Tibial nerve (tissue), 4 donors: Measurements from ENCODE around the gene SGK1. TPM values are rescaled to one million over a fixed set of nuclear protein-coding genes. Genes with fewer than 3 reads are reported as not detected.
"Not testable (repeated sequence)": the region's sequence is repeated elsewhere in the genome, so short reads cannot be mapped to it uniquely, and the experiment has no call there.

Experiments
- DNase-seq, 2 donors: peaks; one replicate each; pipeline ENCODE4 v3.0.0-alpha.2; 2019; ENCODE audit warnings: low spot score in 2 of 2
- H3K27ac ChIP-seq, 4 donors: fragments of 200-600 bp; sonication (generic) in 3 of 4; one replicate each; pipeline ENCODE4 v1.5.1; 2017 to 2019; ENCODE audit warnings: mild to moderate bottlenecking in 1 of 4
- H3K27me3 ChIP-seq, 2 donors: fragments of 200-600 bp; sonication (generic) in 1 of 2; one replicate each; pipeline versions ENCODE4 v1.5.1 to v1.6.0; 2017 to 2019
- H3K36me3 ChIP-seq, 3 donors: fragments of 200-600 bp; sonication (generic); one replicate each; pipeline ENCODE4 v1.5.1; 2018 to 2019
- H3K4me1 ChIP-seq, 4 donors: fragments of 200-600 bp; sonication (generic) in 3 of 4; one replicate each; pipeline ENCODE4 v1.5.1; 2017 to 2019
- H3K4me3 ChIP-seq, 4 donors: fragments of 200-600 bp; sonication (generic) in 3 of 4; one replicate each; pipeline ENCODE4 v1.5.1; 2017 to 2019; ENCODE audit warnings: mild to moderate bottlenecking in 1 of 4, moderate library complexity in 1 of 4
- H3K9me3 ChIP-seq, 4 donors: fragments of 200-600 bp; sonication (generic) in 3 of 4; one replicate each; pipeline ENCODE4 v1.5.1; 2017 to 2019
- EP300 ChIP-seq, 2 donors: sonication (generic); formaldehyde crosslinking; IDR thresholded peaks; one replicate each; pipeline ENCODE4 v1.6.1; 2017; ENCODE audit warnings: antibody characterized with exemption in 2 of 2, mild to moderate bottlenecking in 1 of 2
- POLR2A ChIP-seq, 2 donors: fragments of 450-650 bp; IDR thresholded peaks; one replicate each; pipeline ENCODE4 v1.6.1; 2017; ENCODE audit warnings: antibody characterized with exemption in 2 of 2, mild to moderate bottlenecking in 2 of 2, moderate library complexity in 2 of 2
- WGBS, 2 donors: methylation state at CpG; one replicate each; pipeline ENCODE4 v1.1.5; 2018; 5-methylcytosine and 5-hydroxymethylcytosine counted together
- total RNA-seq, 4 donors: library from RNA; depleted of rRNA; stranded (reverse); fragments of >200 nt; gene quantifications; one replicate each; pipeline ENCODE4 v1.1.0, GENCODE V29; 2016
- TF ChIP-seq, protein P1 (sequence below), 5 experiments: fragments of 200-600 bp in 3 of 5; fragments of 450-650 bp in 2 of 5; sonication (generic) in 3 of 5; IDR thresholded peaks; one replicate each; pipeline ENCODE4 v1.5.1; 2016 to 2019; ENCODE audit warnings: antibody characterized with exemption in 5 of 5, mild to moderate bottlenecking in 3 of 5, moderate library complexity in 2 of 5

Gene SGK1
- total RNA-seq, 4 donors from 2014 or later, result 103 to 127 (median 116) TPM

DNA sequence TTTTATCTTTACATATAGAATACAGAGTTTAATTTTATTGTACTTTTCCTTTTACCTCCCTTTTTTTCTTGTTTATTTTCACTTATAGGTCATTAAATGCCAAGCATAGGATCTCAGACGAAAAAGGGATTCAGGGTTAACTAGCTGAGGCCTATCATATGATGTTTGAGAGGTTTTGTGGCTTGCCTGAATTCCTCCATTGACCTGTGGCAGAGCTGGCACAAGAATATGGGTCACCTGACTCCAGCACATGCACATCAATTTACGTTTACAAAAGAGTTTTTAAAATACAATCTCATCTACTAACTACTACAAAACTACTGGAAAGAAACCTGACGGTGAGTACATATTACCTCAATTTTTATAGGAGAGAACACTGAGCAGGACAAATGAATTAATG, 60.4 kb downstream of the SGK1 start:
- Histone ChIP-seq H3K9me3 (no peaks in the 10 kb centered on the region), H3K36me3 (no peaks in the 10 kb centered on the region), H3K27ac (no peak overlapping the region), H3K4me1 (peaks cover 0 to 8% (median 0%) of the 10 kb centered on the region in 4 donors), H3K27me3 (no peaks in the 10 kb centered on the region), H3K4me3 (no peak overlapping the region)
- no peak for TF ChIP-seq POLR2A (IDR thresholded peaks at IDR 0.05)
- TF ChIP-seq EP300 (IDR thresholded peaks at IDR 0.05), result no peak
- TF ChIP-seq, protein P1, sequence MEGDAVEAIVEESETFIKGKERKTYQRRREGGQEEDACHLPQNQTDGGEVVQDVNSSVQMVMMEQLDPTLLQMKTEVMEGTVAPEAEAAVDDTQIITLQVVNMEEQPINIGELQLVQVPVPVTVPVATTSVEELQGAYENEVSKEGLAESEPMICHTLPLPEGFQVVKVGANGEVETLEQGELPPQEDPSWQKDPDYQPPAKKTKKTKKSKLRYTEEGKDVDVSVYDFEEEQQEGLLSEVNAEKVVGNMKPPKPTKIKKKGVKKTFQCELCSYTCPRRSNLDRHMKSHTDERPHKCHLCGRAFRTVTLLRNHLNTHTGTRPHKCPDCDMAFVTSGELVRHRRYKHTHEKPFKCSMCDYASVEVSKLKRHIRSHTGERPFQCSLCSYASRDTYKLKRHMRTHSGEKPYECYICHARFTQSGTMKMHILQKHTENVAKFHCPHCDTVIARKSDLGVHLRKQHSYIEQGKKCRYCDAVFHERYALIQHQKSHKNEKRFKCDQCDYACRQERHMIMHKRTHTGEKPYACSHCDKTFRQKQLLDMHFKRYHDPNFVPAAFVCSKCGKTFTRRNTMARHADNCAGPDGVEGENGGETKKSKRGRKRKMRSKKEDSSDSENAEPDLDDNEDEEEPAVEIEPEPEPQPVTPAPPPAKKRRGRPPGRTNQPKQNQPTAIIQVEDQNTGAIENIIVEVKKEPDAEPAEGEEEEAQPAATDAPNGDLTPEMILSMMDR (IDR thresholded peaks at IDR 0.05), result no peak
- DNase-seq, result no peak
- WGBS, 2 donors, result 63 to 71% methylated on average over 3 of the region's 3 CpGs

DNA sequence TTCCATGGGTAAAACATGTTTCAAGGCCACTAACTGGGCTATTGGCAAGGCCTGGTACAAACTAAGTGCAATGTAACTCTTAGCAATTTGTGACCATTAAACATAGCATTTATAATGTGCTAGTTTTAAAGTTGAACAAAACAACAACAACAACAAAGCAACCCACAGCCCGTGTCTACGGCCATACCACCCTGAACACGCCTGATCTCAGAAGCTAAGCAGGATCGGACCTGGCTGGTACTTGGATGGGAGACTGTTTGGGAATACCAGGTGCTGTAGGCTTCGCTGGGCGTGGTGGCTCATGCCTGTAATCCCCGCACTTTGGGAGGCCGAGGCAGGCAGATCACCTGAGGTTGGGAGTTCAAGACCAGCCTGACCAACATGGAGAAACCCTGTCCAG, 61.0 kb downstream of the SGK1 start:
- Histone ChIP-seq H3K27ac (no peak overlapping the region), H3K4me1 (peaks cover 0 to 8% (median 0%) of the 10 kb centered on the region in 4 donors), H3K4me3 (no peak overlapping the region), H3K9me3 (no peaks in the 10 kb centered on the region), H3K27me3 (no peaks in the 10 kb centered on the region), H3K36me3 (no peaks in the 10 kb centered on the region)
- no peak for TF ChIP-seq EP300 (IDR thresholded peaks at IDR 0.05)
- TF ChIP-seq POLR2A (IDR thresholded peaks at IDR 0.05), result no peak
- TF ChIP-seq, protein P1 (IDR thresholded peaks at IDR 0.05), result no peak
- DNase-seq, result no peak
- WGBS, 2 donors, result 96 to 97% methylated on average over 8 of the region's 8 CpGs

DNA sequence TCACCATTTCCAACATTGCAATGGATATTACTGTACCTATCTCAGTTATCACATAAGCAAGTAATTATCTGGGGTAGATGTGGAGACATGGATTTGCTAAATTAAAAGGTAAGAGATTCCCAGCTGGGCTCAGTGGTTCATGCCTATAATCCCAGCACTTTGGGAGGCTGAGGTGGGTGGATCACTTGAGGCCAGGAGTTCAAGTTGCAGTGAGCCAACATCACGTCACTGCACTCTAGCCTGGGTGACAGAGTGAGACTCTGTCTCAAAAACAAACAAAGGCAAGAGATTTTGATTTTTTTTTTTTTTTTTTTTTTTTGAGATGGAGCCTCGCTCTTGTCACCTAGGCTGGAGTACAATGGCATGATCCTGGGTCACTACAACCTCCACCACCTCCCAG, 62.6 kb downstream of the SGK1 start:
- not testable (repeated sequence) for H3K27me3 ChIP-seq, H3K36me3 ChIP-seq, DNase-seq, H3K4me3 ChIP-seq, H3K9me3 ChIP-seq, H3K27ac ChIP-seq
- peaks cover 0 to 11% (median 0%) of the 10 kb centered on the region in 4 donors for H3K4me1 ChIP-seq
- WGBS, 2 donors, result 85 to 86% methylated on average over 2 of the region's 2 CpGs

DNA sequence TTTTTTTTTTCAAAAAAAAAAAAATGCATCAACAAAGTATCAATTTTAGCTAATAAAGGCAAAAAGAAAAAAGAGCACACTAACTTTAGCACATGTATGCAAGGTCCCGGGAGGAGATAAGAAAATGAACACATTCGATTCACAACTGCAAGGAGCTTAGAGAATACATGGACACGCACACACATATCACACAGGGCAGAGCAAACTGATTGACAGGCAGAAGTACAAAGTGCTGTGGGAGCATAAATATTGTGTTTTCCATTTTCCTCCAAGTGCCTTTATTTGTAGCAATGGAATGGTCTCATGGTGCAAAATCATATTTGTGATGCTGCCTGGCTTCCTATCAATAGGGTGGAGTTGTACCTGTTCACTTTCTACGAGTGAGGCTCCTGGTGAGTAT, 63.8 kb downstream of the SGK1 start:
- DNase-seq, result no peak
- 70 to 75% methylated on average over 4 of the region's 4 CpGs for WGBS, 2 donors
- H3K9me3 ChIP-seq, result no peaks in the 10 kb centered on the region
- peaks cover 0 to 19% (median 3%) of the 10 kb centered on the region in 4 donors for H3K4me1 ChIP-seq
- TF ChIP-seq POLR2A (IDR thresholded peaks at IDR 0.05) (no peak), EP300 (IDR thresholded peaks at IDR 0.05) (no peak)
- no peaks in the 10 kb centered on the region for H3K36me3 ChIP-seq
- peak overlapping the region in 1 of 4 donors; percentile 39 for H3K27ac ChIP-seq
- H3K27me3 ChIP-seq, result no peaks in the 10 kb centered on the region
- H3K4me3 ChIP-seq, result no peak overlapping the region

DNA sequence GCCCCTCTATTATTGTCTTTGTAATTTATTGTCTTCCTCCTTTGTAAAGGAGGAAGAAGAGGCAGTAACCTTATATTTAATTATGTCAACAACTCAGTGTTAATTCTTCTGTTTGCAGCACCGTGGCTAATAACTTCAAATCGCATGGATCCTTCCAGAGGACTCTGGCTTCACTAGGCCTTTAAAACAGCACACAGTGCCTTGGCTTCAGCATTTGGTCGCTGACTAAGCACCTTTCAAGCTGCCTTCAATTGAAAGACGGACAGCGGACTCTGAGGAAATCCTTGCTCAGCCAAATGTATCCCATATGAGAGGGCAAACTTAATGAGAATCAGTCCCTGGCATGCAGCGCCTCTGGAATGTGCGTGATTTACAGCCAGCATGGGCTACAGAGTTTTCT, 64.2 kb downstream of the SGK1 start:
- no peaks in the 10 kb centered on the region for H3K9me3 ChIP-seq
- DNase-seq, result no peak
- 32 to 40% methylated on average over 7 of the region's 7 CpGs for WGBS, 2 donors
- no peaks in the 10 kb centered on the region for H3K27me3 ChIP-seq
- H3K36me3 ChIP-seq, result no peaks in the 10 kb centered on the region
- TF ChIP-seq POLR2A (IDR thresholded peaks at IDR 0.05) (no peak), EP300 (IDR thresholded peaks at IDR 0.05) (no peak)
- TF ChIP-seq, protein P1 (IDR thresholded peaks at IDR 0.05), result no peak
- no peak overlapping the region for H3K4me3 ChIP-seq
- peak overlapping the region in 2 of 4 donors; percentile 39 for H3K27ac ChIP-seq
- peaks cover 0 to 22% (median 3%) of the 10 kb centered on the region in 4 donors for H3K4me1 ChIP-seq

DNA sequence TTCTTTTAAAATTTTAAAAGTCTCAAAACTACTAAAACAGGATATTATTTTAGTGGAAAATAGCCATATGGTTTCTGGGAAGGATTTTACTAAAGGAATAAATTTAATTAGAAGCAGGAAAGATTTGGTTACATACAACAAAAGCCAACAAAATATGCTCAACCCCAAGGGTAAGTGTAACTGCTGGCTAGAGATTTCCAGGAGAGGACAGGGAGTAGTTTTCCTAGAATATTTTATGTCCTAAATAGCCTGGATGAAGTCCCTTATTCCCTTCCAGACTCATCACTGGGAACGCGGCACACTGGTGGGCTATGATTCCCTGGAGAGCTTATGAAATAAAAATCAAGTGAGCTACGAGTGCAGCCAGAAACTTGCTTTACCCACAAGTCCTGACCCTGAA, 66.6 kb downstream of the SGK1 start:
- H3K27ac ChIP-seq, result no peak overlapping the region
- no peak for TF ChIP-seq POLR2A (IDR thresholded peaks at IDR 0.05)
- no peak for TF ChIP-seq EP300 (IDR thresholded peaks at IDR 0.05)
- TF ChIP-seq, protein P1 (IDR thresholded peaks at IDR 0.05), result no peak
- H3K9me3 ChIP-seq, result no peaks in the 10 kb centered on the region
- H3K4me1 ChIP-seq, result peaks cover 0 to 26% (median 6%) of the 10 kb centered on the region in 4 donors
- H3K36me3 ChIP-seq, result no peaks in the 10 kb centered on the region
- no peak for DNase-seq
- WGBS, 2 donors, result 55 to 72% methylated on average over 3 of the region's 3 CpGs
- H3K27me3 ChIP-seq, result no peaks in the 10 kb centered on the region
- no peak overlapping the region for H3K4me3 ChIP-seq
